Activated naive CD4-positive, alpha-beta T cell treated with anti-CD3 and anti-CD28 coated beads for 36 hours (primary cell): Measurements from ENCODE around the gene HMCN1. TPM values are rescaled to one million over a fixed set of nuclear protein-coding genes. Genes with fewer than 3 reads are reported as not detected.
"Not testable (repeated sequence)": the region's sequence is repeated elsewhere in the genome, so short reads cannot be mapped to it uniquely, and the experiment has no call there.

Experiments
- CTCF ChIA-PET: fragments of 350-600 bp; sonication (Branson Sonifier 250); formaldehyde crosslinking; loops from one replicate; lab custom pipeline; 2021; ENCODE audit warnings: antibody characterized with exemption; lab: Charles Lee
- DNase-seq: peaks from one replicate; pipeline ENCODE4 v3.0.0-alpha.2; 2020
- H3K27ac Mint-ChIP-seq: one replicate; pipeline ENCODE4 v1.8.0; 2021; ENCODE audit warnings: mild to moderate bottlenecking, mixed read lengths
- H3K27me3 Mint-ChIP-seq: one replicate; pipeline ENCODE4 v1.8.0; 2021; ENCODE audit warnings: low read depth, mixed read lengths
- H3K36me3 Mint-ChIP-seq: one replicate; pipeline ENCODE4 v1.8.0; 2021; ENCODE audit warnings: low read depth, mixed read lengths
- H3K4me1 Mint-ChIP-seq: one replicate; pipeline ENCODE4 v1.8.0; 2021; ENCODE audit warnings: low read depth, mixed read lengths
- H3K4me3 Mint-ChIP-seq: one replicate; pipeline ENCODE4 v1.8.0; 2021; ENCODE audit warnings: mild to moderate bottlenecking, moderate library complexity, mixed read lengths
- H3K9me3 Mint-ChIP-seq: one replicate; pipeline ENCODE4 v1.8.0; 2021; ENCODE audit warnings: mixed read lengths
- intact Hi-C: fragments of 100-400 bp; cut with micrococcal nuclease; formaldehyde crosslinking; loops from one replicate; pipeline ENCODE4 v1.15.1; 2023
- total RNA-seq, 2 experiments: library from RNA; stranded (reverse); gene quantifications; one replicate each; pipeline ENCODE4 v1.2.3, GENCODE V29; 2021

HMCN1 gene
- total RNA-seq, 2 experiments from 2014 or later: 0.12 TPM; not detected in 1

DNA sequence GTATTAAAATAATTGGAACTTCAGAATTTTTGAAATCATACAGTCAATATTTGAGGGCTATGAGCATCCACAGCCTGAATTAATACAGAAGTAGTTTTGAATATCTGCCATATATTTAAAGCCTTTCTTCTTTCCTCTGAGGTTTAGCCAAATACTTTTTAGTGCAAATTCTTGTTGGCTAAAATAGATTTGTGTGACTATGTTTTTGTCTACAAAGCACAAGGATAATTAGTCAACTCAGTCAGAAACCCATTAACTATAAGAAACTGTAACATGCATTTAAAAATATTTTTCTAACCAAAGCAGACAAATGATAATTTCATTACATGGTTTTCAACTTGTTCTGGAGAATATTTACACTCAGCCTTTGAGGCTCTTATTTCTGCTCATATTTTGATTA is 408.7 kb downstream of the HMCN1 start:
- Mint-ChIP-seq H3K4me3 (no peak overlapping the region), H3K4me1 (no peaks in the 10 kb centered on the region), H3K27ac (no peak overlapping the region), H3K9me3 (no peaks in the 10 kb centered on the region), H3K27me3 (peaks cover 5% of the 10 kb centered on the region), H3K36me3 (no peaks in the 10 kb centered on the region)
- DNase-seq: no peak
- intact Hi-C loops: no loop called here
- CTCF ChIA-PET: no interaction called here

DNA sequence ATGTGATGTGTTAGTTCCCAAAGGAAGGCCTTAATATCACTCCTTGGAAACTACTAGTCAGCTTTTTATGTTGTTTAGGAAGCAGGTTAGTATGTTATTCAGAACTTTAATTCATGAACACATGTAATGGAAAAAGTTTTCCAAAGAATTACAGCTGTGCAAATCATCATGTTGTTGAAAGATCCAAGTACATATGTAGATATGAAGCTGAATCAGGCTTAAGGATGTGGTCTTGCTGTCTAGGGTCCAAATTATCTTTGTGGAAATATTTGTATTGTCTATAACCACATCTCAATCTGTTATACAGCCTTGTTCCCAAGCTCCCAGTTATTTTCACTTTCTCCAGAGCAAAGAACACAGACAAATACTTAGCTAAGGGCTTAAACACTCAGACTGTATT is 409.3 kb downstream of the HMCN1 start:
- Mint-ChIP-seq H3K9me3 (no peaks in the 10 kb centered on the region), H3K36me3 (no peaks in the 10 kb centered on the region), H3K4me1 (no peaks in the 10 kb centered on the region), H3K4me3 (no peak overlapping the region), H3K27ac (no peak overlapping the region), H3K27me3 (peaks cover 5% of the 10 kb centered on the region)
- intact Hi-C loops: no loop called here
- no peak for DNase-seq
- CTCF ChIA-PET: no interaction called here

- DNase-seq: no peak
- Mint-ChIP-seq H3K4me3 (no peak overlapping the region), H3K27ac (no peak overlapping the region), H3K4me1 (no peaks in the 10 kb centered on the region), H3K27me3 (peaks cover 5% of the 10 kb centered on the region), H3K9me3 (no peaks in the 10 kb centered on the region), H3K36me3 (no peaks in the 10 kb centered on the region)
- CTCF ChIA-PET: no interaction called here
- intact Hi-C loops: no loop called here
Measured at GRCh38 chr1:186144505-186144904, 410.3 kb downstream of the HMCN1 start.

DNA sequence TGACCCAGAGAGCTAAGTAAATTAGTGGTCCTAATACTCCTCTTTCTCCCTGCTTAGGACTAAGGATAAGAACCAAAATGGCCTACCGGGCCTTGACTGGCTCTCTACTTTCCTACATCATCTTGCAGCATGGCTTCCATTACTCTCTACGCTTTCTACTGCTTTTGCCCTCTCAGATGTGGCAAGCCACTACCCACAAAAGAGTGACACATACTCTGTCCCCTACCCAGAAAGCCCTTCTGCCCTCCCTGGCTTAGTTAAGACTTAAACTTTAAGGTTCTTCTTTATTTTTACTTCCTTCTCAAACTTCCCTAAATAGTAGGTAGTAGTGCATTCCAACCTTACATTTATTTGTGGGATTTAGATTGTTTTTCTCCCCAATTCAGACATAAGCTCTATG is 412.8 kb downstream of the HMCN1 start:
- intact Hi-C loops: no loop called here

GRCh38 chr1:186149591-186149990 is 415.4 kb downstream of the HMCN1 start:
- no peak overlapping the region for H3K27ac Mint-ChIP-seq
- CTCF ChIA-PET: no interaction called here
- no peaks in the 10 kb centered on the region for H3K27me3 Mint-ChIP-seq
- intact Hi-C loops: no loop called here
- no peak for DNase-seq
- H3K4me3 Mint-ChIP-seq: no peak overlapping the region
- H3K4me1 Mint-ChIP-seq: no peaks in the 10 kb centered on the region
- H3K36me3 Mint-ChIP-seq: no peaks in the 10 kb centered on the region
- no peaks in the 10 kb centered on the region for H3K9me3 Mint-ChIP-seq

More for the DNA sequence above, 412.8 kb downstream of the HMCN1 start:
- CTCF ChIA-PET: no interaction called here
- H3K4me1 Mint-ChIP-seq: no peaks in the 10 kb centered on the region
- H3K36me3 Mint-ChIP-seq: no peaks in the 10 kb centered on the region
- no peak overlapping the region for H3K4me3 Mint-ChIP-seq
- peaks cover 5% of the 10 kb centered on the region for H3K27me3 Mint-ChIP-seq
- no peaks in the 10 kb centered on the region for H3K9me3 Mint-ChIP-seq
- H3K27ac Mint-ChIP-seq: no peak overlapping the region
- no peak for DNase-seq

GRCh38 chr1:186152227-186152619 is 418.0 kb downstream of the HMCN1 start:
- no peak for DNase-seq
- Mint-ChIP-seq H3K36me3 (no peaks in the 10 kb centered on the region), H3K4me1 (no peaks in the 10 kb centered on the region), H3K4me3 (no peak overlapping the region), H3K27me3 (peaks cover 3% of the 10 kb centered on the region), H3K9me3 (no peaks in the 10 kb centered on the region), H3K27ac (no peak overlapping the region)
- intact Hi-C loops: loop anchor here (10.0 kb wide), 1 partner anchor 833 kb away; no protein-coding TSS in a partner anchor
- CTCF ChIA-PET: no interaction called here

DNA sequence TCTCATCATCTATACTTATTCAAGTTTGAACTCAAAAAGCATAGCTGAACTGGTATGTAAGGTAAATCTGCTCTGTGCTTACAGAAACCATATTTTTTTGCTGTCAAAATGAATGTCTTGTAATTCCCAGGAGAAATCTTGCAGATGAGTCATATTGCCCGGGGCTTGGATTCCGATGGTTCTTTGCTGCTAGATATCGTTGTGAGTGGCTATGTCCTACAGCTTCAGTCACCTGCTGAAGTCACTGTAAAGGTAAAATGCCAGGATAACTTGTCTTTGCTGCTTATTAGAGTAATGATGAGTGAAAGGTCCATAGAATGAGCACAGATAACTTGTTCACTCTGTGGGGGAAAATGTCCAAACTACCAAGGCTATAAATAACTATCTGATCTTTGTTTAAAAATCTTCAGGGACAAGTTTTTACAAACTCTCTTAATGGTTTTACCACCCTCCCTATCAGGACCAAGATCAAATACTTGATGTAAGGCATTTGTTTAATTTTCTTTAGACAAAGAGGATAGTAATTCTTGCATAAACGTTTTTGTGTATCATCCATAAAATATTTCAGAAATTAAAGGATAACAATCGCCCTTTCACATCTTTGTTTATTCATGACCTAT is 418.5 kb downstream of the HMCN1 start:
- H3K36me3 Mint-ChIP-seq: no peaks in the 10 kb centered on the region
- H3K4me1 Mint-ChIP-seq: no peaks in the 10 kb centered on the region
- intact Hi-C loops: loop anchor here (10.0 kb wide), 1 partner anchor 832 kb away; no protein-coding TSS in a partner anchor
- peaks cover 3% of the 10 kb centered on the region for H3K27me3 Mint-ChIP-seq
- H3K4me3 Mint-ChIP-seq: no peak overlapping the region
- CTCF ChIA-PET: no interaction called here
- no peaks in the 10 kb centered on the region for H3K9me3 Mint-ChIP-seq
- no peak for DNase-seq
- no peak overlapping the region for H3K27ac Mint-ChIP-seq

GRCh38 chr1:186154651-186155050 is 420.5 kb downstream of the HMCN1 start:
- H3K36me3 Mint-ChIP-seq: no peaks in the 10 kb centered on the region
- H3K27ac Mint-ChIP-seq: no peak overlapping the region
- no peaks in the 10 kb centered on the region for H3K4me1 Mint-ChIP-seq
- no peak for DNase-seq
- intact Hi-C loops: loop anchor here (1.0 to 10.0 kb wide), 6 partner anchors 58 to 830 kb away; no protein-coding TSS in a partner anchor
- CTCF ChIA-PET: no interaction called here
- H3K4me3 Mint-ChIP-seq: no peak overlapping the region
- H3K9me3 Mint-ChIP-seq: no peaks in the 10 kb centered on the region
- H3K27me3 Mint-ChIP-seq: peaks cover 3% of the 10 kb centered on the region

DNA sequence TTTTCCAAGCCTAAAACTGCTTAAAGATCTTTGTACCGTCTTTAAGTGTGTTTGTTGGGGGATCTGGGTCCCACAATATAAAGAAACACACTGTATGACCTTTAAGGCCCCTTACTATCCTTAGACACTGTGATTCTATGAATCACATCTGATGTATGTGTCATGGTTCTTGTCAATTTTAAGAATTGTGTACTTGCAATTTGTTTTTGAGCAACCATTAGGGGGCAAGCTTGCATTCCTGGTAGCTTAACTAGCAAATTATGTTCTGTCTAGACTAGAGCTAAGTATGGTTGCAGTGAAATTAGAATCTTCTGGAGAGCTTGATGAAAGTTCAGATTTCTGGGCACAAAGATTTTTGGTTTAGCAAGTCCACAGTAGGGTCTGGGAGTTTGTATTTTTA is 421.4 kb downstream of the HMCN1 start:
- Mint-ChIP-seq H3K27me3 (peaks cover 3% of the 10 kb centered on the region), H3K36me3 (no peaks in the 10 kb centered on the region), H3K4me3 (no peak overlapping the region), H3K27ac (no peak overlapping the region), H3K9me3 (no peaks in the 10 kb centered on the region), H3K4me1 (no peaks in the 10 kb centered on the region)
- DNase-seq: peak; percentile 28
- CTCF ChIA-PET: interaction anchor here (1.0 to 2.3 kb wide), 2 partner anchors 55 to 140 kb away, joined by 4 to 7 read pairs; no protein-coding TSS in a partner anchor
- intact Hi-C loops: loop anchor here (1.0 to 10.0 kb wide), 6 partner anchors 57 to 829 kb away; no protein-coding TSS in a partner anchor

GRCh38 chr1:186162895-186163294 is 428.7 kb downstream of the HMCN1 start:
- intact Hi-C loops, DNase-seq, H3K9me3 Mint-ChIP-seq, H3K27ac Mint-ChIP-seq, H3K4me3 Mint-ChIP-seq, CTCF ChIA-PET, H3K4me1 Mint-ChIP-seq, H3K36me3 Mint-ChIP-seq: not testable (repeated sequence)
- H3K27me3 Mint-ChIP-seq: peaks cover 13% of the 10 kb centered on the region

DNA sequence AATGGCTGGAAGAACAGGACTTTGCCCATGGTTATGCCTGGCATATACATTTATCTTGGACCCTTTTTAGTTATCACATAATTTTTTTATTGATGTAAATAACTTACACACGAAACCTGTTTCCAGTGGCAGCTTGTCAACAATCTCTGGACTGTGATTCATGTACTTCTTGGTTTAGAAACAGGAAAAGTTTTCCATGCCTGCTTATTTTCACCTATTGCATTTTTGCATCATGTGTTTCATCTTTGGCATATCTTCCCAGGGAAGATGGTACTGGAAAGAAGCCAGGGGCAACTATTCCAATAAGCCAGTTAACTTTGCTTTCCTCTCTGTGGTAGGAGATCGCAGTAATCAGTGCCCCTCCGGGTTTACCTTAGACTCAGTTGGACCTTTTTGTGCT is 430.6 kb downstream of the HMCN1 start:
- no peaks in the 10 kb centered on the region for H3K4me1 Mint-ChIP-seq
- no peak overlapping the region for H3K27ac Mint-ChIP-seq
- peaks cover 2% of the 10 kb centered on the region for H3K9me3 Mint-ChIP-seq
- no peak overlapping the region for H3K4me3 Mint-ChIP-seq
- no peak for DNase-seq
- intact Hi-C loops: no loop called here
- CTCF ChIA-PET: no interaction called here
- H3K27me3 Mint-ChIP-seq: peaks cover 17% of the 10 kb centered on the region
- H3K36me3 Mint-ChIP-seq: no peaks in the 10 kb centered on the region

DNA sequence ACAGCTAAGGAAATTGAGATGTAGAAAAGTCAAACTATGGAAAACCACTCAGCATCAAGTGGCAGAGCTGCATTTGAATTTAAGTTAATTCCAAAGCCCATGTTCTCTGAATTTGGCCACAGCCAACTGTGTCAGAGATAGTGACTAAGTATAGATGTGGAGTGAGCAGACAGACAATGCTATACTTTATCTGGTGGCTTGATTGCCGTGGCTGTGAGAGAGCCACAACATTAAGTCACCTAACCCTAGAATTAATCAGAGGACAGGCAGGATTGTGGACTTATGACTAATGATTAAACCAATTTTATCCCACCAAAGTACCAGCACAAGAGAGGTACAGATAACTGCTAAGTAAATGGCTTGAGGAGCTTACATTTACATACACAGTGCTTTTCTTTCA is 431.1 kb downstream of the HMCN1 start:
- Mint-ChIP-seq H3K4me1 (no peaks in the 10 kb centered on the region), H3K36me3 (no peaks in the 10 kb centered on the region), H3K4me3 (no peak overlapping the region), H3K9me3 (peaks cover 2% of the 10 kb centered on the region), H3K27me3 (peaks cover 21% of the 10 kb centered on the region), H3K27ac (no peak overlapping the region)
- CTCF ChIA-PET: interaction anchor here (0.7 kb wide), 1 partner anchor 8 kb away, joined by 3 read pairs; no protein-coding TSS in a partner anchor
- no peak for DNase-seq
- intact Hi-C loops: no loop called here

DNA sequence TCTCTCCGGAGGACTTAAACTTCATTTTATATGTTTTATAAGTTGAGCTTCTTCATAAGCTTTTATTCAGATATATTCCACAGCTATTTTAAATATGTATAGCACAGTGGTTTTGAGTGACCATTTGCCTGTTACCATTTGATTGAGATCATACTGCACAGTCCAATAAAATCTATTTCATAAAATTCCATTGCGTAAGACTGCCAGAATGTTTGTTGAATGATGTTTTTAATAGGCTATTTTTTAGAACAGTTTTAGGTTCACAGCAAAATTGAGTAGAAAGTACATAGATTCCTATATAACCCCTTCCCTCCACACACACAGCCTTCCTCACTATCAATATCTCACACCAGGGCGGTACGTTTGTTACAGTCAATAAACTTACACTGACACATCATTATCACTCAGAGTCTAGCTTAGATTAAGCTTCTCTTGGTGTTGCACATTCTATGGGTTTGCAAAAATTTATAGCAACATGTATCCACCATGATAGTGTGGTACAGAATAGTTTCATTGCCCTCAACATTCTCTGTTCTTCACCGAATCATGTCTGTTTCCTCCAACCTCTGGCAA is 433.0 kb downstream of the HMCN1 start:
- Mint-ChIP-seq H3K27ac (no peak overlapping the region), H3K27me3 (peaks cover 27% of the 10 kb centered on the region), H3K9me3 (peaks cover 2% of the 10 kb centered on the region), H3K4me1 (no peaks in the 10 kb centered on the region), H3K4me3 (no peak overlapping the region), H3K36me3 (no peaks in the 10 kb centered on the region)
- DNase-seq: no peak
- intact Hi-C loops: no loop called here
- CTCF ChIA-PET: no interaction called here
